NB4 (cell line): ENCODE results near the gene CSTPP1.
"Not testable (repeated sequence)": the region's sequence is repeated elsewhere in the genome, so short reads cannot be mapped to it uniquely, and the experiment has no call there.

Experiments used
- CTCF ChIP-seq: IDR thresholded peaks from one replicate; pipeline ENCODE4 v1.5.1; 2012; ENCODE audit warnings: low read depth, low read length
- MAX ChIP-seq: IDR thresholded peaks from 2 replicates; pipeline ENCODE4 v1.6.1; 2011; ENCODE audit warnings: low read depth, low read length
- MYC ChIP-seq: IDR thresholded peaks from 2 replicates; pipeline ENCODE4 v1.6.1; 2011; ENCODE audit warnings: low read depth, low read length
- POLR2A ChIP-seq: IDR thresholded peaks from 2 replicates; pipeline ENCODE4 v1.6.1; 2011; ENCODE audit warnings: mild to moderate bottlenecking; ENCODE audit not compliant: insufficient read length; ENCODE audit errors: extremely low read depth

- not testable (repeated sequence) for TF ChIP-seq POLR2A, CTCF, MAX, MYC
Observed at GRCh38 chr11:46928701-46929100, 7.9 kb upstream of the CSTPP1 start.
